Osteoblast (primary cell): ENCODE data around the gene PTDSS2. TPM values are rescaled to one million over a fixed set of nuclear protein-coding genes. Genes with fewer than 3 reads are reported as not detected.
"Not testable (repeated sequence)": the region's sequence is repeated elsewhere in the genome, so short reads cannot be mapped to it uniquely, and the experiment has no call there.

Experiments used
- DNase-seq: peaks from one replicate; pipeline ENCODE4 v3.0.0; 2011; ENCODE audit warnings: low spot score, mixed read lengths; ENCODE audit not compliant: insufficient read length; ENCODE audit errors: missing footprints
- H2AFZ ChIP-seq: 2 replicates; pipeline ENCODE4 v1.6.0; 2011; ENCODE audit warnings: mild to moderate bottlenecking, low read length
- H3K27ac ChIP-seq: 2 replicates; pipeline ENCODE4 v1.5.1; 2011; ENCODE audit warnings: mild to moderate bottlenecking, low read depth, low read length, moderate library complexity
- H3K27me3 ChIP-seq: 2 replicates; pipeline ENCODE4 v1.6.0; 2012; ENCODE audit warnings: mild to moderate bottlenecking, control low read depth, inconsistent platforms, low read length, moderate library complexity; ENCODE audit not compliant: insufficient read depth
- H3K36me3 ChIP-seq: 2 replicates; pipeline ENCODE4 v1.5.1; 2011; ENCODE audit warnings: mild to moderate bottlenecking, low read length, control low read depth, moderate library complexity; ENCODE audit not compliant: insufficient read depth
- H3K4me1 ChIP-seq: 2 replicates; pipeline ENCODE4 v1.5.1; 2011; ENCODE audit warnings: mild to moderate bottlenecking, low read length, control low read depth, moderate library complexity; ENCODE audit not compliant: insufficient read depth
- H3K4me2 ChIP-seq: 2 replicates; pipeline ENCODE4 v1.6.0; 2011; ENCODE audit warnings: mild to moderate bottlenecking, low read length; ENCODE audit not compliant: insufficient read depth
- H3K4me3 ChIP-seq: fragments of 200-600 bp; sonication (generic); 3 replicates; pipeline ENCODE4 v1.5.1; 2012; ENCODE audit warnings: mild to moderate bottlenecking, low read length, inconsistent platforms; ENCODE audit not compliant: insufficient read depth
- H3K79me2 ChIP-seq: 2 replicates; pipeline ENCODE4 v1.6.0; 2012; ENCODE audit warnings: mild to moderate bottlenecking, low read length, control low read depth, inconsistent platforms; ENCODE audit not compliant: insufficient read depth
- H3K9me3 ChIP-seq: 2 replicates; pipeline ENCODE4 v1.5.1; 2011; ENCODE audit warnings: low read depth, low read length, control low read depth
- H4K20me1 ChIP-seq: 2 replicates; pipeline ENCODE4 v1.6.0; 2012; ENCODE audit warnings: mild to moderate bottlenecking, low read length, control low read depth; ENCODE audit not compliant: insufficient read depth
- total RNA-seq: library from RNA; depleted of rRNA; stranded (reverse); fragments of >200 nt; gene quantifications from 2 replicates; pipeline ENCODE4 v1.2.3, GENCODE V29; 2012
- TF ChIP-seq, protein P1 (sequence below): IDR thresholded peaks from 2 replicates; pipeline ENCODE4 v1.5.1; 2011; ENCODE audit warnings: mild to moderate bottlenecking, low read depth, low read length, moderate library complexity; ENCODE audit errors: extremely low read depth

PTDSS2 gene
- total RNA-seq, 1 donor: 36.2 TPM

- no peaks in the 10 kb centered on the region for H3K9me3 ChIP-seq
- DNase-seq: no peak
- no peak overlapping the region for H2AFZ ChIP-seq
- TF ChIP-seq, protein P1, sequence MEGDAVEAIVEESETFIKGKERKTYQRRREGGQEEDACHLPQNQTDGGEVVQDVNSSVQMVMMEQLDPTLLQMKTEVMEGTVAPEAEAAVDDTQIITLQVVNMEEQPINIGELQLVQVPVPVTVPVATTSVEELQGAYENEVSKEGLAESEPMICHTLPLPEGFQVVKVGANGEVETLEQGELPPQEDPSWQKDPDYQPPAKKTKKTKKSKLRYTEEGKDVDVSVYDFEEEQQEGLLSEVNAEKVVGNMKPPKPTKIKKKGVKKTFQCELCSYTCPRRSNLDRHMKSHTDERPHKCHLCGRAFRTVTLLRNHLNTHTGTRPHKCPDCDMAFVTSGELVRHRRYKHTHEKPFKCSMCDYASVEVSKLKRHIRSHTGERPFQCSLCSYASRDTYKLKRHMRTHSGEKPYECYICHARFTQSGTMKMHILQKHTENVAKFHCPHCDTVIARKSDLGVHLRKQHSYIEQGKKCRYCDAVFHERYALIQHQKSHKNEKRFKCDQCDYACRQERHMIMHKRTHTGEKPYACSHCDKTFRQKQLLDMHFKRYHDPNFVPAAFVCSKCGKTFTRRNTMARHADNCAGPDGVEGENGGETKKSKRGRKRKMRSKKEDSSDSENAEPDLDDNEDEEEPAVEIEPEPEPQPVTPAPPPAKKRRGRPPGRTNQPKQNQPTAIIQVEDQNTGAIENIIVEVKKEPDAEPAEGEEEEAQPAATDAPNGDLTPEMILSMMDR: no peak
- no peak overlapping the region for H3K4me2 ChIP-seq
- no peaks in the 10 kb centered on the region for H3K27me3 ChIP-seq
- H3K36me3 ChIP-seq: no peaks in the 10 kb centered on the region
- peaks cover 3% of the 10 kb centered on the region for H3K4me1 ChIP-seq
- no peak overlapping the region for H3K27ac ChIP-seq
- no peak overlapping the region for H3K4me3 ChIP-seq
- no peaks in the 10 kb centered on the region for H4K20me1 ChIP-seq
- no peaks in the 10 kb centered on the region for H3K79me2 ChIP-seq
Observed at GRCh38 chr11:409008-409599, 41.0 kb upstream of the PTDSS2 start.

- no peak for DNase-seq
- no peak overlapping the region for H3K4me2 ChIP-seq
- H3K9me3 ChIP-seq: no peaks in the 10 kb centered on the region
- H4K20me1 ChIP-seq: no peaks in the 10 kb centered on the region
- H2AFZ ChIP-seq: no peak overlapping the region
- H3K27ac ChIP-seq: no peak overlapping the region
- no peaks in the 10 kb centered on the region for H3K79me2 ChIP-seq
- H3K4me3 ChIP-seq: no peak overlapping the region
- TF ChIP-seq, protein P1: no peak
- H3K36me3 ChIP-seq: no peaks in the 10 kb centered on the region
- no peaks in the 10 kb centered on the region for H3K27me3 ChIP-seq
- peaks cover 3% of the 10 kb centered on the region for H3K4me1 ChIP-seq
Observed at GRCh38 chr11:409600-410483, 40.2 kb upstream of the PTDSS2 start.

DNA sequence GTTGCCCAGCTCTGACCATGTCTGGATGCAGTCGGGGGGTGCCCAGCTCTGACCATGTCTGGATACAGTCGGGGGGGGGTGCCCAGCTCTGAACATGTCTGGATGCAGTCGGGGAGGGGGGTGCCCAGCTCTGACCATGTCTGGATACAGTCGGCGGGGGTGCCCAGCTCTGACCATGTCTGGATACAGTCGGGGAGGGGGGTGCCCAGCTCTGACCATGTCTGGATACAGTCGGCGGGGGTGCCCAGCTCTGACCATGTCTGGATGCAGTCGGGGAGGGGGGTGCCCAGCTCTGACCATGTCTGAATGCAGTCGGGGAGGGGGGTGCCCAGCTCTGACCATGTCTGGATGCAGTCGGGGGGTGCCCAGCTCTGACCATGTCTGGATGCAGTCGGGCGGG, 39.4 kb upstream of the PTDSS2 start:
- not testable (repeated sequence) for H3K27me3 ChIP-seq, H2AFZ ChIP-seq, DNase-seq, H3K79me2 ChIP-seq, H3K4me2 ChIP-seq, H3K4me1 ChIP-seq, H3K36me3 ChIP-seq, H3K4me3 ChIP-seq, H4K20me1 ChIP-seq, H3K9me3 ChIP-seq, H3K27ac ChIP-seq

DNA sequence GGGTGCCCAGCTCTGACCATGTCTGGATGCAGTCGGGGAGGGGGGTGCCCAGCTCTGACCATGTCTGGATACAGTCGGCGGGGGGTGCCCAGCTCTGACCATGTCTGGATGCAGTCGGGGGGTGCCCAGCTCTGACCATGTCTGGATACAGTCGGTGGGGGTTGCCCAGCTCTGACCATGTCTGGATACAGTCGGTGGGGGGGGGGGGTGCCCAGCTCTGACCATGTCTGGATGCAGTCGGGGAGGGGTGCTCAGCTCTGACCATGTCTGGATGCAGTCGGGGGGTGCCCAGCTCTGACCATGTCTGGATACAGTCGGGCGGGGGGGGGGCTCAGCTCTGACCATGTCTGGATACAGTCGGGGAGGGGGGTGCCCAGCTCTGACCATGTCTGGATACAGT, 38.6 kb upstream of the PTDSS2 start:
- H3K4me1 ChIP-seq, H3K4me2 ChIP-seq, DNase-seq, H3K36me3 ChIP-seq, H3K9me3 ChIP-seq, H4K20me1 ChIP-seq, H3K27me3 ChIP-seq, H2AFZ ChIP-seq, H3K4me3 ChIP-seq, H3K79me2 ChIP-seq, H3K27ac ChIP-seq: not testable (repeated sequence)

DNA sequence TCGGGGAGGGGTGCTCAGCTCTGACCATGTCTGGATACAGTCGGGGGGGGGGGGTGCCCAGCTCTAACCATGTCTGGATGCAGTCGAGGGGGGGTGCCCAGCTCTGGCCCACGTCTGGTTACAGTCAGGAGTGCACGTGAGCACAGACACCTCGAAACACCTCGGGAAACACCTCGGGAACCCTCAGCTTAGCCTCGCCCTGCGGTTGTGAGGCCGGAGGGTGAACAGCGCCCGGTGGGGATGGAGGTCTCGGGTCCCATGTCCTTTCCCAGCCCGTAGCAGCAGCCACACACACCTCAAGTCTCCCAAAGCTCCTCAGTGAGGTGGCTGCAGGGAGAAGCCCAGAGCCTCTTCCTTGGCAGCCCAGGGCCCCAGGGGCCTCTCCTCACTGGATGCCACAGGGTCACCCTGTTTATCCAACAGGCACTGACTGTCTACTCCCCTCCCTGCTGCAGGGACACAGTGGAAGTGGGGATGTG, 37.4 kb upstream of the PTDSS2 start:
- no peak overlapping the region for H3K27ac ChIP-seq
- H3K4me3 ChIP-seq: no peak overlapping the region
- H3K4me1 ChIP-seq: peaks cover 6% of the 10 kb centered on the region
- H3K9me3 ChIP-seq: no peaks in the 10 kb centered on the region
- no peaks in the 10 kb centered on the region for H3K36me3 ChIP-seq
- DNase-seq: no peak
- H4K20me1 ChIP-seq: no peaks in the 10 kb centered on the region
- no peaks in the 10 kb centered on the region for H3K79me2 ChIP-seq
- TF ChIP-seq, protein P1: no peak
- H3K4me2 ChIP-seq: no peak overlapping the region
- H2AFZ ChIP-seq: no peak overlapping the region
- H3K27me3 ChIP-seq: peaks cover 3% of the 10 kb centered on the region
